RWPE1 (cell line): ENCODE measurements around the gene PRSS22.
"Not testable (repeated sequence)": the region's sequence is repeated elsewhere in the genome, so short reads cannot be mapped to it uniquely, and the experiment has no call there.

Experiments used
- CTCF ChIA-PET: fragments of 350-600 bp; sonication (Branson Sonifier 250); formaldehyde crosslinking; extraction: SDS; loops from one replicate; lab custom pipeline; 2021; lab: Yijun Ruan, JAX
- POLR2A ChIA-PET: fragments of 400-600 bp; formaldehyde crosslinking; extraction: SDS; loops from one replicate; lab custom pipeline; 2020; ENCODE audit warnings: antibody characterized with exemption; ENCODE audit not compliant: low non-redundant PET; lab: Yijun Ruan, JAX
- DNase-seq: peaks from one replicate; pipeline ENCODE4 v3.0.0; 2012; ENCODE audit warnings: low spot score
- H3K27ac ChIP-seq: fragments of 450-650 bp; 2 replicates; pipeline ENCODE4 v1.5.1; 2017
- TF ChIP-seq, protein P1 (sequence below): fragments of 450-650 bp; conservative IDR thresholded peaks from 2 replicates; pipeline ENCODE4 v1.5.1; 2017; ENCODE audit warnings: low read depth, mild to moderate bottlenecking

PRSS22 gene, protein sequence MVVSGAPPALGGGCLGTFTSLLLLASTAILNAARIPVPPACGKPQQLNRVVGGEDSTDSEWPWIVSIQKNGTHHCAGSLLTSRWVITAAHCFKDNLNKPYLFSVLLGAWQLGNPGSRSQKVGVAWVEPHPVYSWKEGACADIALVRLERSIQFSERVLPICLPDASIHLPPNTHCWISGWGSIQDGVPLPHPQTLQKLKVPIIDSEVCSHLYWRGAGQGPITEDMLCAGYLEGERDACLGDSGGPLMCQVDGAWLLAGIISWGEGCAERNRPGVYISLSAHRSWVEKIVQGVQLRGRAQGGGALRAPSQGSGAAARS

DNA sequence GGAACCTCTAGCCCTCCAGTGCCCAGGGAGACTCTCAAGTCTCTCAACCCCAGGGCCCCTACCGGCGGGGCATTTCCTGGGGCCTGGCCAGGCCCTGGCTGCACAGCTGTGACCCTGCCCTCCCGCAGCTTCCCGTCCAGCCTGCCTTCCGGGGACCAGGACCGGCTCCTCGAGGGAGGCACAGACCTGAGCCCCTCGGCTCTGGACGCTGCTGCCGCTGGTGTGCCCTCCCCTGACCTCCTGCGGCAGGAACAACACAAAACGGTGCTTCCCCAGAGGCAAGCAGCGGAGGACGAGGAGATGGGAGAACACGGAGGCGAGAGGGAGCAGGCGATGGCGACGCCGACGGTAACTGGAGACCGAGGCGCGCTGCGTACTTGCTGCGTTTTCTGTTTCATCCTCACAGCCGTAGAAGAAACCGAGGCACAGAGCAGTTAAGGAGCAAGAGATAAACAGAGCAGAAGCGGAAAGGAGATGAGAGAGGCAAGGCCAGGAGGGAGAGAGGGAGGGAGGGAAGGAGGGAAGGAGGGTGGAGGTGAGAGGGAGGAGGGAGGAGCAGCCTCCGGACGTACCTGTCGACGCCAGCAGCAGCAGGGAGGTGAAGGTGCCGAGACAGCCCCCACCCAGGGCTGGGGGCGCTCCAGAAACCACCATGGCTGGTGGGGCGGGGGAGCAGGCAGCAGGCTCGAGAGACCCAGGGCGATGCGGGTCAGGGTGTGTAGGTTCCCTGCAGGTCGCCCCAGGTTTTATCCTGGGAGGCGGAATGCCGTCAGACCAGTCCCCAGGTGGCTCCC lies at the start of gene PRSS22:
Gene PRSS22 (minus strand): TSS at position 720 of the 794 bp plus-strand sequence. CDS start 66 bp downstream, at position 654.
- POLR2A ChIA-PET: interaction anchor here (1.2 kb wide), 1 partner anchor 19 kb away, joined by 3 read pairs; no protein-coding TSS in a partner anchor
- CTCF ChIA-PET: interaction anchor here (0.7 to 1.5 kb wide), 4 partner anchors 10 to 1177 kb away, joined by 3 read pairs; no protein-coding TSS in a partner anchor
- DNase-seq: peak; percentile 42
- TF ChIP-seq, protein P1, sequence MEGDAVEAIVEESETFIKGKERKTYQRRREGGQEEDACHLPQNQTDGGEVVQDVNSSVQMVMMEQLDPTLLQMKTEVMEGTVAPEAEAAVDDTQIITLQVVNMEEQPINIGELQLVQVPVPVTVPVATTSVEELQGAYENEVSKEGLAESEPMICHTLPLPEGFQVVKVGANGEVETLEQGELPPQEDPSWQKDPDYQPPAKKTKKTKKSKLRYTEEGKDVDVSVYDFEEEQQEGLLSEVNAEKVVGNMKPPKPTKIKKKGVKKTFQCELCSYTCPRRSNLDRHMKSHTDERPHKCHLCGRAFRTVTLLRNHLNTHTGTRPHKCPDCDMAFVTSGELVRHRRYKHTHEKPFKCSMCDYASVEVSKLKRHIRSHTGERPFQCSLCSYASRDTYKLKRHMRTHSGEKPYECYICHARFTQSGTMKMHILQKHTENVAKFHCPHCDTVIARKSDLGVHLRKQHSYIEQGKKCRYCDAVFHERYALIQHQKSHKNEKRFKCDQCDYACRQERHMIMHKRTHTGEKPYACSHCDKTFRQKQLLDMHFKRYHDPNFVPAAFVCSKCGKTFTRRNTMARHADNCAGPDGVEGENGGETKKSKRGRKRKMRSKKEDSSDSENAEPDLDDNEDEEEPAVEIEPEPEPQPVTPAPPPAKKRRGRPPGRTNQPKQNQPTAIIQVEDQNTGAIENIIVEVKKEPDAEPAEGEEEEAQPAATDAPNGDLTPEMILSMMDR: no peak
- no peak within 1 kb of the TSS for H3K27ac ChIP-seq

DNA sequence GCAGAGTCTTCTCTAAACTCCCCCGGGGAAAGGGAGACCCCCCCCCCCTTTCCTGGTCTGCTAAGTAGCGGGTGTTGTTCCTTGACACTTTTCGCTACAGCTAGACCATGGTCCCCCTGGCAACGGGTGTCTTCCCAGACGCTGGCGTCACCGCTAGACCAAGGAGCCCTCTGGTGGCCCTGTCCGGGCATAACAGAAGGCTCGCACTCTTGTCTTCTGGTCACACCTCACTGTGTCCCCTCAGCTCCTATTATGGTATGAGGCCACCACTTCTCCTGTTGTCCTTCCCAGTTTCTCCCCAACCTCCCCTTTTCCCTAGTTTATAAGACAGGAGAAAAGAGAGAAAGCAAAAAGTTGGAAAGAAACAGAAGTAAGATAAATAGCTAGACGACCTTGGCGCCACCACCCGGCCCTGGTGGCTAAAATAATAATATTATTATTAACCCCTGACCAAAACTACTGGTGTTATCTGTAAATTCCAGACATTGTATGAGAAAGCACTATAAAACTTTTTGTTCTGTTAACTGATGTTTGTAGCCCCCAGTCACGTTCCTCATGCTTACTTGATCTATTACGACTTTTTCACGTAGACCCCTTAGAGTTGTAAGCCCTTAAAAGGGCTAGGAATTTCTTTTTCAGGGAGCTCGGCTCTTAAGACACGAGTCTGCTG lies 49.2 kb upstream of the PRSS22 start:
- ChIA-PET POLR2A (interaction anchor here (0.7 kb wide), 1 partner anchor 35 kb away, joined by 4 read pairs; no protein-coding TSS in a partner anchor), CTCF (interaction anchor here (0.6 kb wide), 1 partner anchor 567 kb away, joined by 3 read pairs; the partner anchor contains the start of gene ABCA3)
- DNase-seq: not testable (repeated sequence)

DNA sequence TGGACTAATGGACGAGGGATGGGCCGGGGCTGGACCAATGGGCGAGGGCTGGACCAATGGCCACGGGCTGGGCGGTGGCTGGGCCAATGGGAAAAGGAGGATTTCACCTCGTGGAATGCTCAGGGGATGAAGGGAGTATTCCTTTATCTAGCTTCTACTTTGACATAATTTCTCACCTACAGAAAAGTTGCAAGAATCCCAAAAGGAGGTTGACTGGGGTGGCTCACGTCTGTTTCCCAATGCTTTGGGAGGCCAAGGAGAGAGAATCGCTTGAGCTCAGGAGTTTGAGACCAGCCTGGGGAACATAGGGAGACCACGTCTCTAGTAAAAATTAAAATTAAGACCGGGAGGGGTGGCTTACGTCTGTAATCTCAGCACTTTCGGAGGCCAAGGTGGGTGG lies 48.0 kb upstream of the PRSS22 start:
- H3K27ac ChIP-seq: peak overlapping the region; percentile 79
- no peak for DNase-seq
- ChIA-PET CTCF (no interaction called here), POLR2A (interaction anchor here (0.6 to 1.0 kb wide), 3 partner anchors 14 to 637 kb away, joined by 3 to 6 read pairs (median 6); partner anchors contain the start of gene KREMEN2)
- TF ChIP-seq, protein P1: no peak

More for the DNA sequence above, 49.2 kb upstream of the PRSS22 start:
- TF ChIP-seq, protein P1: peak; percentile 89
- H3K27ac ChIP-seq: not testable (repeated sequence)

DNA sequence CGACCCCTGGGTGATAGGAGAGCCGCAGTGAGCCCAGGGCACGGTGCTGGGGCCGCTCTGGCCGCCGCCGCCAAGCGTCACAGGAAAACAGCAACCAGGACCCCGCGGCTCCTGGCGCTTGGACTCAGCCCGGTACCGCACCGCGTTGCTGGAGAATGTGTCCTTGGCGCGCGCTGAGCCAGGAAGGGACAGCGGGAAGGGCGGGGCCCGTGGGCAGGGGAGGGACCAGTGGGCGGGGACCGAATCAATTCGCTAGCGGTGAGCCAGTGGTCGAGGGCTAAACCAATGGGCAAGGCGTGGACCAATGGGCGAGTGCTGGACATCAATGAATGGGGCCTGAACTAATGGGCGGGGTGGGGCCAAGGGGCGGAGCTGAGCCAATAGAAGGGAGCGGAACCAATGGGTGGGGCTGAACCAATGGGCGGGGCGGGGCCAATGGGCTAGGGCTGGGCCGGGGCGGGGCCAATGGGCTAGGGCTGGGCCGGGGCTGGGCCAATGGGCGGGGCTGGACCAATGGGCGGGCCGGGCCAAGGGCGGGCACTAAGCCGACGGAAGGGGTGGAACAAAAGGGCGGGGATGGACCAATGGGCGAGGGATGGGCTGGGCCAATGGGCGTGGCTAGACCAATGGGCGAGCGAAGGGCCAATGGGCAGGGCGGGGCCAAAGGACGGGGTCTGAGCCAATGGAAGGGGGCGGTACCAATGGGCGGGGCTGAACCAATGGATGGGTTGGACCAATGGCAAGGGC lies 47.4 kb upstream of the PRSS22 start:
- peak overlapping the region; percentile 93 for H3K27ac ChIP-seq
- TF ChIP-seq, protein P1: no peak
- CTCF ChIA-PET: no interaction called here
- POLR2A ChIA-PET: interaction anchor here (0.6 to 1.0 kb wide), 2 partner anchors 15 to 59 kb away, joined by 3 to 6 read pairs; partner anchors contain the start of gene KREMEN2
- DNase-seq: peak; percentile 99

DNA sequence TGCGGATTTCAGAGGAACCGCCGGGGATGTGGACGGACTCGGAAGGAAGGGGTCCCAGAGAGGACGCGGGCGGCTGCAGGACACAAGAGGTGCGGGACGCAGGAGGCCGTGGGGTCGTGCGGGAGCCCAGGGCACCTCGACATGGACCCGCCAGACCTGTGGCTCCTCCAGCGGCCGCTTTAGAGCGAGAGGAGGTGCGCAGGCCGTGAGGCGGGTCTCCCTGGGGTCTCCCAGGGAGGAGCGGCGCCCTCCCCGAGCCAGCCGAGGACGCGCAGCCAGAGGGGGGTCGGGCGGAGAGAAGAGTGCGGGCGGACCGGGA lies 46.9 kb upstream of the PRSS22 start:
- H3K27ac ChIP-seq: peak overlapping the region; percentile 93
- POLR2A ChIA-PET: interaction anchor here (1.0 kb wide), 1 partner anchor 60 kb away, joined by 3 read pairs; the partner anchor contains the start of gene KREMEN2
- CTCF ChIA-PET: no interaction called here
- TF ChIP-seq, protein P1: no peak
- DNase-seq: no peak
